ENCODE measurements around the gene PRRG4. TPM values are rescaled to one million over a fixed set of nuclear protein-coding genes. Genes with fewer than 3 reads are reported as not detected.

The PRRG4 gene
- total and polyA plus RNA-seq, 2 of the 13 experiments (the other 11 are each of a cell fraction or from before 2014, with no cell fraction given) = 0.24 to 0.95 TPM

- TF ChIP-seq TIGD3 (CRISPR knock-in tag; IDR thresholded peaks at IDR 0.05; ENCODE audit: borderline replicate concordance) = no peak
Measured at GRCh38 chr11:32881286-32881685, 51.6 kb downstream of the PRRG4 start (continued).

GRCh38 chr11:32883421-32883820 lies 53.7 kb downstream of the PRRG4 start:
- no peaks in the 10 kb centered on the region for H3K79me2 ChIP-seq (ENCODE audit: insufficient read depth, low read length)
- no peaks in the 10 kb centered on the region for H3K4me1 ChIP-seq (ENCODE audit: insufficient read depth, low read length)
- no peaks in the 10 kb centered on the region for H3K27me3 ChIP-seq (ENCODE audit: control insufficient read depth in 1 of 2, insufficient read depth in 2 of 2, low read length in 2 of 2)
- 31% methylated on average over 3 of the region's 3 CpGs for WGBS (ENCODE audit: low lambda C conversion rate)
- in situ Hi-C loops (cut with HindIII; ENCODE audit: extremely low pct_ligation_motif_present, low pct_unique_long_range_greater_than_20kb) = no loop called here
- no peak overlapping the region for H3K9ac ChIP-seq (ENCODE audit: insufficient read depth, low read depth, low read length)
- ChIA-PET POLR2A (no interaction called here), CTCF (ENCODE audit: low intra/inter-chr PET ratio, low total read pairs) (no interaction called here)
- no peak overlapping the region for H3K27ac ChIP-seq (ENCODE audit: extremely low read length, insufficient read depth, low read length)
- no peak overlapping the region for H3K4me2 ChIP-seq (ENCODE audit: low read depth, low read length)
- no peaks in the 10 kb centered on the region for H4K20me1 ChIP-seq (ENCODE audit: insufficient read depth, low read length)
- intact Hi-C loops (cut with micrococcal nuclease; ENCODE audit: unreplicated experiment) = no loop called here
- TF ChIP-seq ZBTB4 (CRISPR knock-in tag; IDR thresholded peaks at IDR 0.05; ENCODE audit: borderline replicate concordance) (no peak), HMG20A (CRISPR knock-in tag; IDR thresholded peaks at IDR 0.05; ENCODE audit: borderline replicate concordance) (no peak)
- H3K36me3 ChIP-seq (replicated peaks in 1 of 2; ENCODE audit: control insufficient read depth in 1 of 2, insufficient read depth in 2 of 2, low read length in 2 of 2) = no peaks in the 10 kb centered on the region
- H2AFZ ChIP-seq (ENCODE audit: low read length) = no peak overlapping the region
- no peak overlapping the region for H3K4me3 ChIP-seq (replicated peaks in 1 of 3; ENCODE audit: insufficient read depth in 1 of 3, low read depth in 2 of 3, low read length in 3 of 3)
- no peak for FAIRE-seq
- H3K9me3 ChIP-seq (ENCODE audit: low read length) = no peaks in the 10 kb centered on the region
- DNase-seq (ENCODE audit: low spot score) = no peak
- BruUV-seq (replicated peaks) = no TSS peak
- no peak for ATAC-seq
